Calu3 (cell line): Measurements from ENCODE around the gene MUS81. TPM values are rescaled to one million over a fixed set of nuclear protein-coding genes. Genes with fewer than 3 reads are reported as not detected.

ENCODE experiments used
- BruUV-seq: library from RNA; stranded (reverse); fragments of 400-500 nt; replicated peaks from 2 replicates; lab custom pipeline; 2021; lab: Mats Ljungman, UMichigan
- CTCF ChIA-PET: fragments of 300-600 bp; sonication (Branson Sonifier 250); formaldehyde crosslinking; loops from one replicate; lab custom pipeline; 2022; ENCODE audit warnings: antibody characterized with exemption; lab: Charles Lee
- DNase-seq: peaks from one replicate; pipeline ENCODE4 v3.0.0; 2022
- H3K27ac Mint-ChIP-seq: one replicate; pipeline ENCODE4 v1.8.0; 2022; ENCODE audit warnings: mixed read lengths; ENCODE audit not compliant: unreplicated experiment
- H3K27me3 Mint-ChIP-seq: one replicate; pipeline ENCODE4 v1.8.0; 2022; ENCODE audit warnings: mixed read lengths; ENCODE audit not compliant: unreplicated experiment
- H3K36me3 Mint-ChIP-seq: one replicate; pipeline ENCODE4 v1.8.0; 2022; ENCODE audit warnings: mild to moderate bottlenecking, moderate library complexity, mixed read lengths; ENCODE audit not compliant: insufficient read depth, unreplicated experiment
- H3K4me1 Mint-ChIP-seq: one replicate; pipeline ENCODE4 v1.8.0; 2022; ENCODE audit warnings: mild to moderate bottlenecking, low read depth, mixed read lengths; ENCODE audit not compliant: unreplicated experiment
- H3K4me3 Mint-ChIP-seq: one replicate; pipeline ENCODE4 v1.8.0; 2022; ENCODE audit warnings: mild to moderate bottlenecking, low read depth, moderate library complexity, mixed read lengths; ENCODE audit not compliant: unreplicated experiment
- H3K9me3 Mint-ChIP-seq: one replicate; pipeline ENCODE4 v1.8.0; 2022; ENCODE audit warnings: low read depth, mixed read lengths; ENCODE audit not compliant: unreplicated experiment
- CTCF ChIP-seq: fragments of 200-600 bp; IDR thresholded peaks from one replicate; pipeline ENCODE4 v1.8.0; 2022; ENCODE audit warnings: antibody characterized with exemption; ENCODE audit not compliant: unreplicated experiment
- intact Hi-C: fragments of 100-400 bp; cut with micrococcal nuclease; formaldehyde crosslinking; loops from one replicate; pipeline ENCODE4 v1.10.0; 2022; ENCODE audit not compliant: unreplicated experiment
- total RNA-seq: library from RNA; stranded (reverse); gene quantifications from 2 replicates; pipeline ENCODE4 v1.2.3, GENCODE V29; 2022

Gene MUS81
- total RNA-seq, 1 experiment from 2014 or later = 67.6 TPM

DNA sequence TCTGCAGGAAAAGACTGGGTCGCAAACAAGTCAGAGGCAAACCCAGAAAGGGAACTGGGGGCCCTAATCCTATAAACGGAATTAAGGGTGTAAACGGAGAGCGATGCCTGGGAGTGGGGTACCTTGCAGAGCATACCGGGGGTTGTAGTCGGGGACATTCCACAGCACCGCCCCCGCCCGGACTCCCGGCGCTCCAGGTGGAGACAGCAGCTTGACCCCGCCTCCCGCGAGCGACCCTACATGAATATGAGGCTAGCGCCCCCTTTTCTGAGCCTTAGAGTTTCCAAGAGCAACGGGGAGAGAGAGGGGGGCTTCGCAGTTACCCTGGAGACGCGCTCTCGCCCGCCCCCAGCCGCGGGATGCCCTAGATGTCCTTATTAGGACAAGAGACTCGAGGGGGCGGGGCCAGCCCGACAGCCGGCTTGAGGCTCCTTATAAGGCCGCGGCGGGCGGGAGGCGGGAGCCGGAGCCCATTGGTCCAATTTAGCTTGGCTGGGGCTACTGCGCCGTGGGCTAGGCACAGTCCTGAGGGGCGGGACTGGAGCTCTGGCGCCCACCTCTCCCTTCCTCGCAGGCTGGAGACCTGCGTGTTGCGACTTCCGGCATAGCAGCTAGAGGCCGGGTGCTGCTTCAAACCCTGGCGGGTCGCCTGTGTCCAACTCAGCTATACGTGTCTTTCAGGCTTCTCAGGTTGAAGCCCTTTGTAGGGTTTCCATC is 980 bp upstream of the MUS81 start:
- peak overlapping the region; percentile 95 for H3K27ac Mint-ChIP-seq
- peaks cover 98% of the 10 kb centered on the region for H3K36me3 Mint-ChIP-seq
- DNase-seq = peak; percentile 97
- TF ChIP-seq CTCF = no peak
- intact Hi-C loops = no loop called here
- peaks cover 37% of the 10 kb centered on the region for H3K4me1 Mint-ChIP-seq
- H3K27me3 Mint-ChIP-seq = no peaks in the 10 kb centered on the region
- H3K4me3 Mint-ChIP-seq = peak overlapping the region; percentile 84
- CTCF ChIA-PET = interaction anchor here (0.6 to 2.9 kb wide), 17 partner anchors 10 to 244 kb away, joined by 3 to 37 read pairs (median 4); partner anchors contain the start of genes BANF1, CCDC85B, EFEMP2 and FIBP
- BruUV-seq = no TSS peak
- no peaks in the 10 kb centered on the region for H3K9me3 Mint-ChIP-seq

DNA sequence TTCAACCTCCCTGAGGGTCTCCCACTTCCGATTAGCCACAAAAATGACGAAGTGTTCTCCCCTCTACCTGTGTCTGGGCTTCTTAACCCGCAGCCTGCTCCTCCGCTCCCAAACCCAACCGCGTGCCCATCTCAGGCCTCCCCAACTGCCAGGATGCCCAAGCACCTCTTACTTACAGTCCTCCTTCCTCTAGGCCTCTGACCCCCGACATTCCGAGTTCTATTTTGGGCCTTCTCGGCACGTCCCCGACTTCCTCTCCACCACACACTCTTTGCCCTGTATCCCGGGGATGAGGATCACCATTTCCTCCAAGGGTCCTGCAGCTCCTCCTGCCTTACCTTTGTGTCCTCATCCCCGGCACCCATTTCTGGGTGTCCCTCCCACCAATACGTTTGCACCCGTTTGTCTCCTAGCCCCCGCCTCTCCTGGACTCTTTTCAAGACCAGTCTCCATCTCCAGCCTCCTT is 388 bp upstream of the MUS81 start:
- H3K4me3 Mint-ChIP-seq = peak overlapping the region; percentile 84
- no peaks in the 10 kb centered on the region for H3K27me3 Mint-ChIP-seq
- H3K9me3 Mint-ChIP-seq = no peaks in the 10 kb centered on the region
- peak overlapping the region; percentile 95 for H3K27ac Mint-ChIP-seq
- H3K36me3 Mint-ChIP-seq = peaks cover 93% of the 10 kb centered on the region
- intact Hi-C loops = no loop called here
- peak; percentile 32 for DNase-seq
- CTCF ChIA-PET = interaction anchor here (0.6 to 2.9 kb wide), 20 partner anchors 10 to 440 kb away, joined by 3 to 37 read pairs (median 4); partner anchors contain the start of genes BANF1, CCDC85B, EFEMP2 and FIBP
- TF ChIP-seq CTCF = no peak
- peaks cover 31% of the 10 kb centered on the region for H3K4me1 Mint-ChIP-seq
- BruUV-seq = no TSS peak

DNA sequence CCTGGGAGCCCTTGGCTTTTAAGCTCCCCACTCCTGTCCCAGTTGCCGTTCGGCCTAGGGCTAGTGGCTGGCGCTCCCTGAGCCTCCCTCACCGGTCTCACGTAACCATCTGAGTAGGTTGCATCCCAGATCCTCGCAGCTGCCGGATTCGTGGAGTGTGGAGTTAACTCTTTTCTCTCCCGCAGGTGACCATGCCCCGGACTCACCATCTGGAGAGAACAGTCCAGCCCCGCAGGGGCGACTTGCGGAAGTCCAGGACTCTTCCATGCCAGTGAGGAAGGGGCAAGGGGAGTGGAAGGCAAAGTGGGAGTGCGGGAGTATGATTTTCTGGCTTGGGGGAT is 902 bp downstream of the MUS81 start:
- Mint-ChIP-seq H3K4me3 (peak overlapping the region; percentile 84), H3K4me1 (peaks cover 25% of the 10 kb centered on the region), H3K9me3 (no peaks in the 10 kb centered on the region), H3K27ac (peak overlapping the region; percentile 95), H3K36me3 (peaks cover 84% of the 10 kb centered on the region), H3K27me3 (no peaks in the 10 kb centered on the region)
- CTCF ChIA-PET = interaction anchor here (1.0 to 1.5 kb wide), 3 partner anchors 24 to 29 kb away, joined by 4 to 7 read pairs (median 5); partner anchors contain the start of gene FIBP
- intact Hi-C loops = no loop called here
- no TSS peak for BruUV-seq
- no peak for DNase-seq
- TF ChIP-seq CTCF = no peak

GRCh38 chr11:65861533-65862183 is 1.4 kb downstream of the MUS81 start:
- no peak for TF ChIP-seq CTCF
- Mint-ChIP-seq H3K27me3 (no peaks in the 10 kb centered on the region), H3K4me1 (peaks cover 20% of the 10 kb centered on the region), H3K4me3 (peak overlapping the region; percentile 84), H3K27ac (peak overlapping the region; percentile 95), H3K9me3 (no peaks in the 10 kb centered on the region), H3K36me3 (peaks cover 83% of the 10 kb centered on the region)
- CTCF ChIA-PET = interaction anchor here (1.0 to 1.5 kb wide), 3 partner anchors 24 to 28 kb away, joined by 4 to 7 read pairs (median 5); partner anchors contain the start of gene FIBP
- intact Hi-C loops = no loop called here
- DNase-seq = no peak
- BruUV-seq = TSS peak; percentile 29
